NT2/D1 (cell line): ENCODE measurements around the gene ST6GALNAC3.

ENCODE experiments used
- SUZ12 ChIP-seq: IDR thresholded peaks from 2 replicates; pipeline ENCODE4 v1.6.1; 2011; ENCODE audit not compliant: insufficient read length, insufficient read depth; ENCODE audit errors: extremely low read depth
- YY1 ChIP-seq: IDR thresholded peaks from 2 replicates; pipeline ENCODE4 v1.6.1; 2011; ENCODE audit not compliant: insufficient read length, insufficient read depth

GRCh38 chr1:76632136-76632535, 557.6 kb downstream of the ST6GALNAC3 start:
- no peak for TF ChIP-seq SUZ12
- no peak for TF ChIP-seq YY1
